Ovary (tissue), 9 donors: ENCODE data around the gene NRXN3. TPM values are rescaled to one million over a fixed set of nuclear protein-coding genes. Genes with fewer than 3 reads are reported as not detected.

Experiments
- DNase-seq, 5 donors: peaks; one replicate each; pipeline ENCODE4 v3.0.0-alpha.2; 2019 to 2020
- H3K27ac ChIP-seq, 2 donors: fragments of 200-600 bp; one replicate each; pipeline versions ENCODE4 v1.5.1 to v1.8.0; 2019 to 2022
- H3K27me3 ChIP-seq: fragments of 200-600 bp; one replicate; pipeline ENCODE4 v1.8.0; 2022
- H3K36me3 ChIP-seq: fragments of 200-600 bp; sonication (generic); one replicate; pipeline ENCODE4 v1.5.1; 2019
- H3K4me1 ChIP-seq: one replicate; pipeline ENCODE4 v1.8.1; 2013; ENCODE audit warnings: mild to moderate bottlenecking, moderate library complexity; ENCODE audit not compliant: insufficient read depth
- H3K4me3 ChIP-seq: fragments of 200-600 bp; sonication (generic); one replicate; pipeline ENCODE4 v1.5.1; 2017
- H3K9me3 ChIP-seq, 2 donors: fragments of 200-600 bp in 1 of 2; sonication (generic) in 1 of 2; one replicate each; pipeline versions ENCODE4 v1.5.1 to v1.8.1; 2013 to 2019; ENCODE audit warnings: mild to moderate bottlenecking in 1 of 2, moderate library complexity in 1 of 2
- CTCF ChIP-seq, 3 donors: fragments of 450-650 bp in 2 of 3; fragments of 200-600 bp in 1 of 3; IDR thresholded peaks; one replicate each; pipeline versions ENCODE4 v1.5.1 to v1.8.0; 2016 to 2022; ENCODE audit warnings: antibody characterized with exemption in 3 of 3, mild to moderate bottlenecking in 1 of 3
- EP300 ChIP-seq: sonication (generic); formaldehyde crosslinking; IDR thresholded peaks from one replicate; pipeline ENCODE4 v1.6.1; 2017; ENCODE audit warnings: antibody characterized with exemption
- POLR2A ChIP-seq: fragments of 450-650 bp; IDR thresholded peaks from one replicate; pipeline ENCODE4 v1.6.1; 2017; ENCODE audit warnings: antibody characterized with exemption, mild to moderate bottlenecking, moderate library complexity
- WGBS, 3 donors: extraction: QIAGEN DNeasy Blood & Tissue Kit in 1 of 3; methylation state at CpG; one replicate each; pipeline versions ENCODE4 v1.1.5 to v1.1.7; 2013 to 2017; 5-methylcytosine and 5-hydroxymethylcytosine counted together
- intact Hi-C, 4 donors: fragments of 100-400 bp; cut with DNase I; formaldehyde crosslinking; loops; one replicate each; pipeline versions ENCODE4 v1.11.0 to v1.15.1; 2022 to 2023
- polyA plus RNA-seq, 2 donors: library from polyadenylated mRNA; stranded (reverse); fragments of 200-250 nt in 1 of 2; fragments of 350-450 nt in 1 of 2; fragmentation: Illumina TruSeq in 1 of 2; extraction: RNeasy Lipid Tissue Mini Kit (QIAGEN cat#74804) in 1 of 2; gene quantifications; one replicate each; pipeline ENCODE4 v1.2.3, GENCODE V29; 2013 to 2014
- total RNA-seq, 7 donors: library from RNA; depleted of rRNA in 2 of 7; stranded (reverse); fragments of >200 nt in 2 of 7; fragmentation: NEBNext Ultra II Directional in 3 of 7; extraction: Animal tissue kit (Norgen Biotek cat#: 25700) in 3 of 7; gene quantifications; one replicate each; pipeline versions ENCODE4 v1.1.0 to v1.2.4, GENCODE V29; 2016 to 2023
- donor health status: DM: no; HTN: no; CAD: no; lungs with moderate emphysema.
- donor health status: DM: no; HTN: no; CAD: no.
- donor health status: Bipolar disorder and iron deficiency.
- donor health status: DM: yes; HTN: yes; CAD: no.
- donor health status: DM: no; HTN: no; CAD: no.
- donor health status: DM: yes; HTN: yes; CAD: no.

The NRXN3 gene
- total and polyA plus RNA-seq, 9 donors = 0.28 to 6.2 (median 0.82) TPM

- Histone ChIP-seq H3K9me3 (no peaks in the 10 kb centered on the region), H3K4me3 (no peak overlapping the region), H3K27ac (no peak overlapping the region), H3K36me3 (no peaks in the 10 kb centered on the region), H3K27me3 (no peaks in the 10 kb centered on the region), H3K4me1 (no peaks in the 10 kb centered on the region)
- TF ChIP-seq EP300 (no peak), CTCF (IDR thresholded peaks at IDR 0.05) (no peak), POLR2A (no peak)
- intact Hi-C loops = no loop called here
- 68 to 78% (median 70%) methylated on average over 6 of the region's 6 CpGs for WGBS, 3 donors
- DNase-seq = no peak
Measured at GRCh38 chr14:79630288-79630960, 1460.3 kb downstream of the NRXN3 start.

DNA sequence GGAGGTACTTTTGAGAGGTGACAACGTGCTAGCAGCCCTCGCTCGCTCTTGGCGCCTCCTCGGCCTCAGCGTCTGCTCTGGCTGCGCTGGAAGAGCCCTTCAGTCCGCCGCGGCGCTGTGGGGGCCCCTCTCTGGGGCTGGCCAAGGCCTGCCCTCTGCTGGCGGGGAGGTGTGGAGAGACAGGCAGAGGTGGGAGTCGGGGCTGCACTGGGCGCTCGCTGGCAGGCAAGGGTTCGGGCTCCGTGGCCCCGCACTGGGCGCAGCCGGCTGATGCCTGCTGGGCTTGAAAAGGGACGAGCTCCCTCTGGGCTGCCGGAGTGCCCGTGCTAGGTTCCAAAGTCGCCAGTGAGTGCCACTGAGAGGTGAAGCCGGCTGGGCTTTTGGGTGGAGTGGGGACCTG, 1461.1 kb downstream of the NRXN3 start:
- Histone ChIP-seq H3K36me3 (no peaks in the 10 kb centered on the region), H3K27me3 (no peaks in the 10 kb centered on the region), H3K4me3 (no peak overlapping the region), H3K4me1 (no peaks in the 10 kb centered on the region), H3K9me3 (no peaks in the 10 kb centered on the region), H3K27ac (no peak overlapping the region)
- 84 to 92% (median 90%) methylated on average over 25 of the region's 25 CpGs for WGBS, 3 donors
- TF ChIP-seq POLR2A (no peak), EP300 (no peak), CTCF (IDR thresholded peaks at IDR 0.05) (no peak)
- intact Hi-C loops = no loop called here
- DNase-seq = no peak

DNA sequence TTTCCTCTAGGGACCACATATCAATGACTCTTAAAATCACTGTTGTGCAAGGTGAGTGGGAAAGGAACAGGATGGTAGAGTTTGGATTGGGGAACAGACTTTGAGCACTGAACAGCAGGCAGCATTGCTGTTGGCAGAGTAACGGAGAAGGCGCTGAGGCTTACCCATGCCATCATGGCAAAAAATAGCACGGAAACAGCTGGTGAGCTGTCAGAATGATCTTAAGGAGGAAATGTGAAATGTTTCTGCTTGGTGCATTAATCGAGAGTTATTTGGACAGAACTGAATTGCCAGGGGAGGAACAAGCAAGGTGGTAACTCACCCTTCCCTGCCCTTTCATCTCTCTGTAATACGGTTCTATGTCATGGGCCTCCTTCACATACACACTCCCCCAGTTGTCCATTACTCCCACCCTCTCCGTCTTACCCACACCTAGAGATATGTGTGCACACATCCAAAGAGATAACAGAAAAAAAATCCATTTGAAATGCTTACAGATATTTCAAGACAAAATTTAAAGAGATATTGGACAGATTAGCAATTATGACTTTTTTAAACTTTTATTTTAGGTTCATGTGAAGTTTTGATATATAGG, 1468.6 kb downstream of the NRXN3 start:
- intact Hi-C loops = no loop called here
- no peak overlapping the region for H3K27ac ChIP-seq
- DNase-seq = no peak
- no peaks in the 10 kb centered on the region for H3K27me3 ChIP-seq
- 39 to 49% (median 45%) methylated on average over 6 of the region's 6 CpGs for WGBS, 3 donors
- no peaks in the 10 kb centered on the region for H3K9me3 ChIP-seq
- TF ChIP-seq POLR2A (no peak), CTCF (IDR thresholded peaks at IDR 0.05) (no peak), EP300 (no peak)
- H3K36me3 ChIP-seq = no peaks in the 10 kb centered on the region
- no peak overlapping the region for H3K4me3 ChIP-seq
- no peaks in the 10 kb centered on the region for H3K4me1 ChIP-seq

DNA sequence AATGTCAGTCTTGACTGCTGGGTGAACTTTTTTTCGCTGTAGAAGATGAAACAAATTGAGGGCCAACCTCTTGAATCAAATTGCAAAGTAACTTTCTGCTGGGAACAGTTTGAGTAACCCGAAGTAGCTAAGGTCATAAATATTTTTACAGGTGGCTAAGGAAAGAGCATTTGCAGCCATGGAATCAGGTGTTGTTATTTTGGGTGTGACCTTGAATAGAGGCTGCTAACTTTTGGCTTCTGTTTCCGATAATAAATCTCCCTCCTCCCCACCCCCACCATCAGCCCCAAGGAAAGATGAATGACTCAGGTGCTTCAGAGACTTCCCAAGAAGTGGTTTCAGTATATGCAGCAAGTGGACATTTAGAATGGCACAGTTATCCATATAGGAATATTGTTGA, 1469.4 kb downstream of the NRXN3 start:
- no peak overlapping the region for H3K4me3 ChIP-seq
- TF ChIP-seq POLR2A = no peak
- no peak for TF ChIP-seq CTCF (IDR thresholded peaks at IDR 0.05)
- TF ChIP-seq EP300 = no peak
- H3K4me1 ChIP-seq = no peaks in the 10 kb centered on the region
- DNase-seq = no peak
- H3K27ac ChIP-seq = no peak overlapping the region
- WGBS, 3 donors = 20 to 41% (median 31%) methylated on average over 3 of the region's 3 CpGs
- no peaks in the 10 kb centered on the region for H3K27me3 ChIP-seq
- intact Hi-C loops = no loop called here
- H3K9me3 ChIP-seq = no peaks in the 10 kb centered on the region
- H3K36me3 ChIP-seq = no peaks in the 10 kb centered on the region
